ENCODE measurements around the gene CLEC2L. TPM values are rescaled to one million over a fixed set of nuclear protein-coding genes. Genes with fewer than 3 reads are reported as not detected.

Gene CLEC2L
- total and polyA plus RNA-seq, 4 donors = 5.7 to 67.7 (median 31.5) TPM

DNA sequence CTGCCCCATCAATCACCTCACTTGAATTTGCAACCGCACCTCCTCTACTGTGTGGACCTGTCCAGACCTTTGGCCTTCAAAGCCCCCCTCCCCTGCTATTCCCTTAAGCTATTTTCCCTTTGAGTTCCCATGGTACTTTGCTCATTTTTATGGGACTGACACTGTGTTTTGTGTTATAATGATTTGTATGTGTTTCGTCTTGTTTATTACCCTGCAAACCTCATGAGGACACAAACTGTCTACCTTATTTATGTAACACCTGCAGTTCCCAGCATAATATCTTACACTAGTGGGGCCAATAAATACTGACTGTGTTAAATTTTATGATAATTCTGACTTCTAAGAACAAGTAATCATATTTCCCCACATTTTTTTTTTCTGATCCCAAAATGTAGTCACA is 70.6 kb downstream of the CLEC2L start:
- H3K27ac ChIP-seq (ENCODE audit: low read depth, low read length) = no peak overlapping the region
- no peak overlapping the region for H3K4me3 ChIP-seq (ENCODE audit: low read depth, low read length)
- peaks cover 8% of the 10 kb centered on the region for H3K4me1 ChIP-seq (ENCODE audit: control insufficient read depth, insufficient read depth, low read length)
- no peaks in the 10 kb centered on the region for H3K9me3 ChIP-seq (ENCODE audit: control insufficient read depth, insufficient read depth, low read length)
- peak in 1 of 6 donors; percentile 70 for DNase-seq (ENCODE audit: low read depth in 4 of 6, low spot score in 6 of 6)
- 100% methylated on average over 1 of the region's 2 CpGs for WGBS (ENCODE audit: insufficient coverage)
- H3K36me3 ChIP-seq (ENCODE audit: control insufficient read depth, insufficient read depth, low read length) = peaks cover 38% of the 10 kb centered on the region
- no peaks in the 10 kb centered on the region for H3K27me3 ChIP-seq (ENCODE audit: control insufficient read depth, insufficient read depth, low read length)

Other genes starting within 250 kb of the CLEC2L start
- gene FMC1, start 182.3 kb upstream of the CLEC2L start, total RNA-seq = 10 to 100 TPM; 16.7 to 31.4 TPM
- 10 to 100 TPM; 32.3 to 33.6 TPM for gene FMC1, start 182.3 kb upstream of the CLEC2L start, polyA plus RNA-seq (ENCODE audit: insufficient read length in 2 of 2)
- 10 to 100 TPM; 43.4 to 61.3 TPM for gene LUC7L2, start 163.8 kb upstream of the CLEC2L start, total RNA-seq
- gene LUC7L2, start 163.8 kb upstream of the CLEC2L start, polyA plus RNA-seq (ENCODE audit: insufficient read length in 2 of 2) = 10 to 100 TPM; 89.7 to 96.9 TPM
- under 1 TPM in 1 of 2 donors, not detected in 1; 0.06 TPM for gene KLRG2, start 40.0 kb upstream of the CLEC2L start, total RNA-seq
- gene KLRG2, start 40.0 kb upstream of the CLEC2L start, polyA plus RNA-seq (ENCODE audit: insufficient read length in 2 of 2) = under 1 TPM in 1 of 2 donors, not detected in 1; 0.21 TPM